Activated CD8-positive, alpha-beta T cell treated with anti-CD3 and anti-CD28 coated beads for 36 hours (primary cell): ENCODE data around the gene ZNF750. TPM values are rescaled to one million over a fixed set of nuclear protein-coding genes. Genes with fewer than 3 reads are reported as not detected.

Experiments
- ATAC-seq: fragments of 200-7000 bp; cut with Tn5 transposase; one replicate; pipeline ENCODE4 v1.10.0; 2021; ENCODE audit warnings: mild to moderate bottlenecking, moderate library complexity
- CTCF ChIA-PET: fragments of 350-600 bp; sonication (Branson Sonifier 250); formaldehyde crosslinking; loops from one replicate; lab custom pipeline; 2021; ENCODE audit warnings: antibody characterized with exemption; lab: Charles Lee
- POLR2A ChIA-PET: fragments of 350-600 bp; sonication (Branson Sonifier 250); formaldehyde crosslinking; loops from one replicate; lab custom pipeline; 2021; ENCODE audit warnings: antibody characterized with exemption; lab: Charles Lee
- DNase-seq: peaks from one replicate; pipeline ENCODE4 v3.0.0-alpha.2; 2020
- H3K27ac Mint-ChIP-seq: one replicate; pipeline ENCODE4 v1.8.0; 2021; ENCODE audit warnings: mild to moderate bottlenecking, mixed read lengths
- H3K27me3 Mint-ChIP-seq: one replicate; pipeline ENCODE4 v1.8.0; 2021; ENCODE audit warnings: mixed read lengths
- H3K36me3 Mint-ChIP-seq: one replicate; pipeline ENCODE4 v1.8.0; 2021; ENCODE audit warnings: low read depth, mixed read lengths
- H3K4me1 Mint-ChIP-seq: one replicate; pipeline ENCODE4 v1.8.0; 2021; ENCODE audit warnings: low read depth, mixed read lengths
- H3K4me3 Mint-ChIP-seq: one replicate; pipeline ENCODE4 v1.8.0; 2021; ENCODE audit warnings: mild to moderate bottlenecking, moderate library complexity, mixed read lengths
- H3K9me3 Mint-ChIP-seq: one replicate; pipeline ENCODE4 v1.8.0; 2021; ENCODE audit warnings: mixed read lengths
- CTCF ChIP-seq: fragments of 200-600 bp; IDR thresholded peaks from one replicate; pipeline ENCODE4 v1.8.0; 2022; ENCODE audit warnings: antibody characterized with exemption, mild to moderate bottlenecking
- intact Hi-C: fragments of 100-400 bp; cut with micrococcal nuclease; formaldehyde crosslinking; loops from one replicate; pipeline ENCODE4 v1.10.0; 2022
- total RNA-seq, 2 experiments: library from RNA; stranded (reverse); gene quantifications; one replicate each; pipeline ENCODE4 v1.2.3, GENCODE V29; 2021

Gene ZNF750
- total RNA-seq, 2 experiments from 2014 or later, result not detected

- DNase-seq (no peak), ATAC-seq (no peak)
- TF ChIP-seq CTCF, result no peak
- H3K27ac Mint-ChIP-seq, result no peak overlapping the region
- H3K36me3 Mint-ChIP-seq, result peaks cover 13% of the 10 kb centered on the region
- H3K4me1 Mint-ChIP-seq, result peaks cover 5% of the 10 kb centered on the region
- ChIA-PET CTCF (no interaction called here), POLR2A (no interaction called here)
- H3K4me3 Mint-ChIP-seq, result no peak overlapping the region
- no peaks in the 10 kb centered on the region for H3K27me3 Mint-ChIP-seq
- intact Hi-C loops, result loop anchor here (10.0 kb wide), 1 partner anchor 131 kb away; no protein-coding TSS in a partner anchor
- no peaks in the 10 kb centered on the region for H3K9me3 Mint-ChIP-seq
These were observed 56.3 kb downstream of the ZNF750 start for GRCh38 chr17:82783498-82783897.

- POLR2A ChIA-PET, result no interaction called here
- no peak for TF ChIP-seq CTCF
- peaks cover 5% of the 10 kb centered on the region for H3K4me1 Mint-ChIP-seq
- ATAC-seq (no peak), DNase-seq (no peak)
- no peaks in the 10 kb centered on the region for H3K9me3 Mint-ChIP-seq
- CTCF ChIA-PET, result interaction anchor here (0.9 to 2.4 kb wide), 7 partner anchors 61 to 150 kb away, joined by 4 to 19 read pairs (median 5); no protein-coding TSS in a partner anchor
- H3K4me3 Mint-ChIP-seq, result no peak overlapping the region
- H3K27ac Mint-ChIP-seq, result no peak overlapping the region
- intact Hi-C loops, result loop anchor here (10.0 kb wide), 1 partner anchor 132 kb away; no protein-coding TSS in a partner anchor
- H3K27me3 Mint-ChIP-seq, result no peaks in the 10 kb centered on the region
- peaks cover 15% of the 10 kb centered on the region for H3K36me3 Mint-ChIP-seq
These were observed 57.1 kb downstream of the ZNF750 start for GRCh38 chr17:82782657-82783207.

- Mint-ChIP-seq H3K4me1 (peaks cover 7% of the 10 kb centered on the region), H3K9me3 (no peaks in the 10 kb centered on the region), H3K4me3 (no peak overlapping the region), H3K27me3 (no peaks in the 10 kb centered on the region), H3K36me3 (peaks cover 21% of the 10 kb centered on the region), H3K27ac (no peak overlapping the region)
- CTCF ChIA-PET, result interaction anchor here (0.6 to 3.3 kb wide), 25 partner anchors 10 to 418 kb away, joined by 3 to 23 read pairs (median 4); no protein-coding TSS in a partner anchor
- POLR2A ChIA-PET, result interaction anchor here (1.8 kb wide), 1 partner anchor 136 kb away, joined by 3 read pairs; no protein-coding TSS in a partner anchor
- peak; percentile 96 for TF ChIP-seq CTCF
- intact Hi-C loops, result loop anchor here (10.0 kb wide), 1 partner anchor 133 kb away; no protein-coding TSS in a partner anchor
- DNase-seq, result peak; percentile 86
- ATAC-seq, result peak; percentile 100
These were observed 57.9 kb downstream of the ZNF750 start for GRCh38 chr17:82781894-82782274.

DNA sequence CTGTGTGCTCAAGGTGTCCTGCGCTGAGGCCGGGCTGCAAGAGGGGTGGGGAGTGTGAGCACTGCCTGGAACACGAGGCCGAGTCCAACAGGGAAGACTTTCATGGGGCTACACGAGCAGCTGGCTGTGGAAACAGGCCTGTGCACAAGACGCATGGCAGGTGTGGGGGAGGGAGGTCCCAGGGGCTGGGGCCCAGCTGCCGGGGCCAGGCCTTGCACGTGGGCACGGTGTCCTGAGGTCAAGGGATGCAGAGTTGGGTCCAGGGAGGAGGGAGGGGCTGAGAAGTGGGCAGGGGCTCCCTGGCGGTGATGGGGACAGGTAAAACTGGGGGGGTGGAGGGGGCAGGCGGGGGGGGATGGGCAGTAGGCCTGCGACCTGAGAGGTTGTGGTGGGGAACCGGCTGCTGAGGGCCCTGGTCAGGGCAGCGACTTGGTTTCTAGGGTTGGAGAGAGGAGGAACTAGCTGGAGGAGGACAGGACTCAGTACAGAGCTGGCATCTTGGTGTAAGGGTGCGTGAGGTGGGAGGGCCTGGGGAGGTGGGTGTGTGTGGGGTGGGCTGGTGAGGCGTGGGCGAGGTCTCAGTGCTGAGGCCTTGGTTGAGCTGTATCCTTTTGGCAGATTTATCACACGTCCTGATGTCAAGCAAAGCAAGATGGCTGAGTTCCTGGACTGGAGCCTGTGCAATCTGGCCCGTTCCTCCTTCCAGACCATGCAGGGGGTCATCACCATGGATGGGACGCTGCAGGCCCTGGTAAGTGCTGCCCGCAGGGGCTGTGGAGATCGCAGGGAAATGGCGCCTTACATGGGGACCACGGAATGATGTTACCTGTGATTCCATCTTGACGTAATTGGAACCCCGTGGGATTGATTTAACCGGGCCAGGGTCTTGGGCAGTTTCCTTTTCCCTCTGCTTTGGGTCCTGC lies 58.6 kb downstream of the ZNF750 start:
- ATAC-seq, result peak; percentile 35
- ChIA-PET POLR2A (interaction anchor here (0.7 to 1.8 kb wide), 4 partner anchors 10 to 136 kb away, joined by 3 read pairs; partner anchors contain the start of gene FN3KRP), CTCF (interaction anchor here (0.6 to 3.3 kb wide), 27 partner anchors 11 to 423 kb away, joined by 3 to 23 read pairs (median 4); no protein-coding TSS in a partner anchor)
- H3K4me1 Mint-ChIP-seq, result peaks cover 13% of the 10 kb centered on the region
- H3K27ac Mint-ChIP-seq, result no peak overlapping the region
- intact Hi-C loops, result loop anchor here (10.0 kb wide), 1 partner anchor 134 kb away; no protein-coding TSS in a partner anchor
- no peak for DNase-seq
- TF ChIP-seq CTCF, result no peak
- no peaks in the 10 kb centered on the region for H3K9me3 Mint-ChIP-seq
- no peak overlapping the region for H3K4me3 Mint-ChIP-seq
- no peaks in the 10 kb centered on the region for H3K27me3 Mint-ChIP-seq
- H3K36me3 Mint-ChIP-seq, result peaks cover 22% of the 10 kb centered on the region
